ENCODE measurements around the gene ROBO1. TPM values are rescaled to one million over a fixed set of nuclear protein-coding genes. Genes with fewer than 3 reads are reported as not detected.
"Not testable (repeated sequence)": the region's sequence is repeated elsewhere in the genome, so short reads cannot be mapped to it uniquely, and the experiment has no call there.

The ROBO1 gene
- total RNA-seq, 3 donors from 2014 or later, result 12.7 to 50.7 (median 23.6) TPM

GRCh38 chr3:79310016-79310415, 457.8 kb downstream of the ROBO1 start:
- intact Hi-C loops (cut with DNase I; ENCODE audit: low total_unique reads), result no loop called here
- DNase-seq (ENCODE audit: low spot score in 2 of 2), result no peak
- Histone ChIP-seq H3K27ac (no peak overlapping the region), H3K27me3 (no peaks in the 10 kb centered on the region), H3K4me1 (no peaks in the 10 kb centered on the region), H3K4me3 (no peak overlapping the region), H3K9me3 (no peaks in the 10 kb centered on the region), H3K36me3 (no peaks in the 10 kb centered on the region)
- no peak for TF ChIP-seq POLR2A (IDR thresholded peaks at IDR 0.05)
- TF ChIP-seq POLR2AphosphoS5 (IDR thresholded peaks at IDR 0.05), result no peak
- TF ChIP-seq CTCF (IDR thresholded peaks at IDR 0.05), result no peak

- no peak overlapping the region for H3K27ac ChIP-seq
- no peak overlapping the region for H3K4me3 ChIP-seq
- intact Hi-C loops (cut with DNase I; ENCODE audit: low total_unique reads), result no loop called here
- DNase-seq (ENCODE audit: low spot score in 2 of 2), result no peak
- no peaks in the 10 kb centered on the region for H3K9me3 ChIP-seq
- no peaks in the 10 kb centered on the region for H3K4me1 ChIP-seq
- no peaks in the 10 kb centered on the region for H3K27me3 ChIP-seq
- no peak for TF ChIP-seq POLR2AphosphoS5 (IDR thresholded peaks at IDR 0.05)
- TF ChIP-seq CTCF (IDR thresholded peaks at IDR 0.05), result no peak
- TF ChIP-seq POLR2A (IDR thresholded peaks at IDR 0.05), result no peak
- no peaks in the 10 kb centered on the region for H3K36me3 ChIP-seq
Measured at GRCh38 chr3:79306934-79307570, 460.7 kb downstream of the ROBO1 start.

GRCh38 chr3:79299949-79300635, 467.7 kb downstream of the ROBO1 start:
- H3K4me1 ChIP-seq; H3K4me3 ChIP-seq; H3K27me3 ChIP-seq; intact Hi-C loops (cut with DNase I; ENCODE audit: low total_unique reads); H3K27ac ChIP-seq; H3K36me3 ChIP-seq; DNase-seq (ENCODE audit: low spot score in 2 of 2); H3K9me3 ChIP-seq: not testable (repeated sequence)

- H3K4me1 ChIP-seq, result no peaks in the 10 kb centered on the region
- no peaks in the 10 kb centered on the region for H3K36me3 ChIP-seq
- peaks cover 6 to 8% of the 10 kb centered on the region in 2 donors for H3K9me3 ChIP-seq
- intact Hi-C loops (cut with DNase I; ENCODE audit: low total_unique reads), result no loop called here
- no peak overlapping the region for H3K27ac ChIP-seq
- no peaks in the 10 kb centered on the region for H3K27me3 ChIP-seq
- no peak for DNase-seq (ENCODE audit: low spot score in 2 of 2)
- TF ChIP-seq CTCF (IDR thresholded peaks at IDR 0.05) (no peak), POLR2AphosphoS5 (IDR thresholded peaks at IDR 0.05) (no peak), POLR2A (IDR thresholded peaks at IDR 0.05) (no peak)
- no peak overlapping the region for H3K4me3 ChIP-seq
Measured at GRCh38 chr3:79297245-79297960, 470.4 kb downstream of the ROBO1 start.

- Histone ChIP-seq H3K4me3 (no peak overlapping the region), H3K27ac (no peak overlapping the region), H3K27me3 (no peaks in the 10 kb centered on the region), H3K36me3 (no peaks in the 10 kb centered on the region), H3K4me1 (no peaks in the 10 kb centered on the region), H3K9me3 (no peaks in the 10 kb centered on the region)
- no peak for DNase-seq (ENCODE audit: low spot score in 2 of 2)
- TF ChIP-seq POLR2AphosphoS5 (IDR thresholded peaks at IDR 0.05) (no peak), CTCF (IDR thresholded peaks at IDR 0.05) (no peak), POLR2A (IDR thresholded peaks at IDR 0.05) (no peak)
- intact Hi-C loops (cut with DNase I; ENCODE audit: low total_unique reads), result no loop called here
Measured at GRCh38 chr3:79286882-79287281, 480.9 kb downstream of the ROBO1 start.
